Lower lobe of right lung (tissue), 2 donors: ENCODE measurements around the gene GRAMD2A. TPM values are rescaled to one million over a fixed set of nuclear protein-coding genes. Genes with fewer than 3 reads are reported as not detected.

Experiments
- ATAC-seq, 2 donors: fragments of 200-7000 bp; cut with Tn5 transposase; one replicate each; pipeline ENCODE4 v1.9.1; 2020 to 2022; ENCODE audit warnings: mild to moderate bottlenecking in 2 of 2, moderate library complexity in 2 of 2
- DNase-seq: peaks from one replicate; pipeline ENCODE4 v3.0.0-alpha.2; 2020
- H3K27ac ChIP-seq: fragments of 200-600 bp; one replicate; pipeline ENCODE4 v1.8.0; 2022
- H3K27me3 ChIP-seq: fragments of 200-600 bp; one replicate; pipeline ENCODE4 v1.8.0; 2022; ENCODE audit warnings: low read depth
- H3K36me3 ChIP-seq: fragments of 200-600 bp; one replicate; pipeline ENCODE4 v1.8.0; 2022; ENCODE audit warnings: mild to moderate bottlenecking
- H3K4me1 ChIP-seq: fragments of 200-600 bp; one replicate; pipeline ENCODE4 v1.8.0; 2022
- H3K4me3 ChIP-seq: fragments of 200-600 bp; one replicate; pipeline ENCODE4 v1.8.0; 2022; ENCODE audit warnings: mild to moderate bottlenecking
- H3K9me3 ChIP-seq: fragments of 200-600 bp; one replicate; pipeline ENCODE4 v1.8.0; 2022
- CTCF ChIP-seq: fragments of 200-600 bp; IDR thresholded peaks from one replicate; pipeline ENCODE4 v1.8.0; 2022; ENCODE audit warnings: antibody characterized with exemption, mild to moderate bottlenecking
- intact Hi-C: fragments of 100-400 bp; cut with DNase I; formaldehyde crosslinking; loops from one replicate; pipeline ENCODE4 v1.11.0; 2022
- total RNA-seq: library from RNA; stranded (reverse); fragmentation: NEBNext Ultra II Directional; extraction: Animal tissue kit (Norgen Biotek cat#: 25700); gene quantifications from one replicate; pipeline ENCODE4 v1.2.1, GENCODE V29; 2021
- donor health status: DM: no; HTN: yes; CAD: no; lungs with severe emphysema.

The GRAMD2A gene
- total RNA-seq, 1 donor from 2014 or later, result 29.3 TPM

GRCh38 chr15:72110355-72110754, 87.2 kb downstream of the GRAMD2A start:
- Histone ChIP-seq H3K9me3 (no peaks in the 10 kb centered on the region), H3K27me3 (no peaks in the 10 kb centered on the region), H3K4me1 (peaks cover 23% of the 10 kb centered on the region), H3K4me3 (no peak overlapping the region), H3K36me3 (no peaks in the 10 kb centered on the region), H3K27ac (no peak overlapping the region)
- intact Hi-C loops, result no loop called here
- no peak for DNase-seq
- no peak for ATAC-seq
- TF ChIP-seq CTCF, result no peak

Other genes with a start within 250 kb of the GRAMD2A start
- 73.8 TPM for gene MYO9A, start 79.6 kb downstream of the GRAMD2A start, total RNA-seq
- gene SENP8, start 79.4 kb downstream of the GRAMD2A start, total RNA-seq, result 3.6 TPM
- gene PKM, start 33.4 kb upstream of the GRAMD2A start, total RNA-seq, result 443 TPM
- gene PARP6, start 74.8 kb upstream of the GRAMD2A start, total RNA-seq, result 72.2 TPM
- gene CELF6, start 122.4 kb upstream of the GRAMD2A start, total RNA-seq, result 5.7 TPM
- gene HEXA, start 178.2 kb upstream of the GRAMD2A start, total RNA-seq, result 219 TPM
- gene TMEM202, start 200.5 kb upstream of the GRAMD2A start, total RNA-seq, result not detected